Effector memory CD8-positive, alpha-beta T cell (primary cell): ENCODE results near the gene SCN10A.

Experiments
- ATAC-seq: fragments of 150-1000 bp; cut with Tn5 transposase; replicated peaks from 2 replicates; pipeline ENCODE4 v1.10.0; 2021; ENCODE audit warnings: mild to moderate bottlenecking, moderate library complexity
- DNase-seq, 3 experiments: peaks; one replicate each; pipeline ENCODE4 v3.0.0; 2021
- H3K27ac Mint-ChIP-seq, 2 donors: one replicate each; pipeline ENCODE4 v1.8.0; 2022; ENCODE audit warnings: mild to moderate bottlenecking in 2 of 2, mixed read lengths in 2 of 2, moderate library complexity in 2 of 2
- H3K27me3 Mint-ChIP-seq, 2 donors: one replicate each; pipeline ENCODE4 v1.8.0; 2022; ENCODE audit warnings: mixed read lengths in 2 of 2
- H3K36me3 Mint-ChIP-seq: one replicate; pipeline ENCODE4 v1.8.0; 2022; ENCODE audit warnings: mild to moderate bottlenecking, moderate library complexity, mixed read lengths; ENCODE audit not compliant: insufficient read depth
- H3K4me1 Mint-ChIP-seq, 2 donors: one replicate each; pipeline ENCODE4 v1.8.0; 2022; ENCODE audit warnings: low read depth in 2 of 2, mixed read lengths in 2 of 2
- H3K4me3 Mint-ChIP-seq, 2 donors: one replicate each; pipeline ENCODE4 v1.8.0; 2022; ENCODE audit warnings: mild to moderate bottlenecking in 2 of 2, mixed read lengths in 2 of 2, moderate library complexity in 2 of 2
- H3K9me3 Mint-ChIP-seq, 2 donors: one replicate each; pipeline ENCODE4 v1.8.0; 2022; ENCODE audit warnings: mixed read lengths in 2 of 2

The SCN10A gene

GRCh38 chr3:38824349-38824748 is 8.3 kb upstream of the SCN10A start:
- Mint-ChIP-seq H3K4me1 (no peaks in the 10 kb centered on the region), H3K27me3 (peaks cover 32 to 78% of the 10 kb centered on the region in 2 donors), H3K36me3 (no peaks in the 10 kb centered on the region), H3K9me3 (peaks cover 0 to 13% of the 10 kb centered on the region in 2 donors), H3K27ac (no peak overlapping the region), H3K4me3 (no peak overlapping the region)
- no peak for DNase-seq
- no peak for ATAC-seq

GRCh38 chr3:38823722-38824121 is 7.7 kb upstream of the SCN10A start:
- no peaks in the 10 kb centered on the region for H3K36me3 Mint-ChIP-seq
- H3K4me1 Mint-ChIP-seq: no peaks in the 10 kb centered on the region

GRCh38 chr3:38823186-38823585 is 7.2 kb upstream of the SCN10A start:
- Mint-ChIP-seq H3K36me3 (no peaks in the 10 kb centered on the region), H3K4me1 (no peaks in the 10 kb centered on the region), H3K9me3 (peaks cover 0 to 13% of the 10 kb centered on the region in 2 donors), H3K27me3 (peaks cover 27 to 69% of the 10 kb centered on the region in 2 donors), H3K27ac (no peak overlapping the region), H3K4me3 (no peak overlapping the region)
- no peak for DNase-seq
- ATAC-seq: no peak

More at GRCh38 chr3:38823722-38824121, 7.7 kb upstream of the SCN10A start:
- Mint-ChIP-seq H3K4me3 (no peak overlapping the region), H3K27me3 (peaks cover 31 to 75% of the 10 kb centered on the region in 2 donors), H3K27ac (no peak overlapping the region), H3K9me3 (peaks cover 0 to 13% of the 10 kb centered on the region in 2 donors)
- DNase-seq (no peak), ATAC-seq (no peak)

- H3K9me3 Mint-ChIP-seq: no peaks in the 10 kb centered on the region
- no peaks in the 10 kb centered on the region for H3K4me1 Mint-ChIP-seq
- DNase-seq (no peak), ATAC-seq (no peak)
- no peaks in the 10 kb centered on the region for H3K36me3 Mint-ChIP-seq
- H3K4me3 Mint-ChIP-seq: no peak overlapping the region
- H3K27me3 Mint-ChIP-seq: peaks cover 5 to 16% of the 10 kb centered on the region in 2 donors
- H3K27ac Mint-ChIP-seq: no peak overlapping the region
Observed at GRCh38 chr3:38811822-38812221, 4.2 kb downstream of the SCN10A start.

- no peak overlapping the region for H3K4me3 Mint-ChIP-seq
- no peak overlapping the region for H3K27ac Mint-ChIP-seq
- peak in 2 of 3 experiments; percentile 1 to 3 for DNase-seq
- H3K9me3 Mint-ChIP-seq: peaks cover 3 to 8% of the 10 kb centered on the region in 2 donors
- no peaks in the 10 kb centered on the region for H3K36me3 Mint-ChIP-seq
- ATAC-seq: no peak
- no peaks in the 10 kb centered on the region for H3K4me1 Mint-ChIP-seq
- H3K27me3 Mint-ChIP-seq: peaks cover 9 to 16% of the 10 kb centered on the region in 2 donors
Observed at GRCh38 chr3:38805765-38806386, 10.1 kb downstream of the SCN10A start.

GRCh38 chr3:38805004-38805403 is 11.0 kb downstream of the SCN10A start:
- no peak overlapping the region for H3K27ac Mint-ChIP-seq
- peaks cover 9 to 16% of the 10 kb centered on the region in 2 donors for H3K27me3 Mint-ChIP-seq
- peaks cover 3 to 8% of the 10 kb centered on the region in 2 donors for H3K9me3 Mint-ChIP-seq
- DNase-seq (no peak), ATAC-seq (no peak)
- H3K36me3 Mint-ChIP-seq: no peaks in the 10 kb centered on the region
- no peaks in the 10 kb centered on the region for H3K4me1 Mint-ChIP-seq
- no peak overlapping the region for H3K4me3 Mint-ChIP-seq

- H3K4me3 Mint-ChIP-seq: no peak overlapping the region
- no peak overlapping the region for H3K27ac Mint-ChIP-seq
Observed at GRCh38 chr3:38800511-38800910, 15.5 kb downstream of the SCN10A start.

GRCh38 chr3:38793721-38794120 is 22.3 kb downstream of the SCN10A start:
- Mint-ChIP-seq H3K9me3 (no peaks in the 10 kb centered on the region), H3K27ac (no peak overlapping the region), H3K4me1 (no peaks in the 10 kb centered on the region), H3K36me3 (no peaks in the 10 kb centered on the region), H3K27me3 (peaks cover 12 to 23% of the 10 kb centered on the region in 2 donors), H3K4me3 (no peak overlapping the region)
- DNase-seq (no peak), ATAC-seq (no peak)

More at GRCh38 chr3:38800511-38800910, 15.5 kb downstream of the SCN10A start:
- no peaks in the 10 kb centered on the region for H3K36me3 Mint-ChIP-seq
- ATAC-seq (no peak), DNase-seq (no peak)
- peaks cover 0 to 1% of the 10 kb centered on the region in 2 donors for H3K9me3 Mint-ChIP-seq
- H3K27me3 Mint-ChIP-seq: peaks cover 18 to 22% of the 10 kb centered on the region in 2 donors
- no peaks in the 10 kb centered on the region for H3K4me1 Mint-ChIP-seq

GRCh38 chr3:38792983-38793382 is 23.0 kb downstream of the SCN10A start:
- no peaks in the 10 kb centered on the region for H3K36me3 Mint-ChIP-seq
- no peaks in the 10 kb centered on the region for H3K9me3 Mint-ChIP-seq
- H3K4me1 Mint-ChIP-seq: no peaks in the 10 kb centered on the region
- H3K27ac Mint-ChIP-seq: no peak overlapping the region
- H3K27me3 Mint-ChIP-seq: peaks cover 9 to 21% of the 10 kb centered on the region in 2 donors
- DNase-seq (no peak), ATAC-seq (no peak)
- no peak overlapping the region for H3K4me3 Mint-ChIP-seq

- no peaks in the 10 kb centered on the region for H3K4me1 Mint-ChIP-seq
- no peak overlapping the region for H3K4me3 Mint-ChIP-seq
- DNase-seq (no peak), ATAC-seq (no peak)
- H3K9me3 Mint-ChIP-seq: no peaks in the 10 kb centered on the region
- peaks cover 16 to 19% of the 10 kb centered on the region in 2 donors for H3K27me3 Mint-ChIP-seq
- no peaks in the 10 kb centered on the region for H3K36me3 Mint-ChIP-seq
- H3K27ac Mint-ChIP-seq: no peak overlapping the region
Observed at GRCh38 chr3:38782148-38782547, 33.9 kb downstream of the SCN10A start.

GRCh38 chr3:38773528-38773927 is 42.5 kb downstream of the SCN10A start:
- Mint-ChIP-seq H3K27ac (no peak overlapping the region), H3K4me3 (no peak overlapping the region), H3K27me3 (peaks cover 33 to 37% of the 10 kb centered on the region in 2 donors), H3K9me3 (peaks cover 0 to 6% of the 10 kb centered on the region in 2 donors), H3K36me3 (no peaks in the 10 kb centered on the region), H3K4me1 (no peaks in the 10 kb centered on the region)
- DNase-seq (no peak), ATAC-seq (no peak)

- Mint-ChIP-seq H3K27ac (no peak overlapping the region), H3K36me3 (no peaks in the 10 kb centered on the region), H3K4me1 (no peaks in the 10 kb centered on the region), H3K9me3 (peaks cover 0 to 2% of the 10 kb centered on the region in 2 donors), H3K4me3 (no peak overlapping the region), H3K27me3 (peaks cover 0 to 9% of the 10 kb centered on the region in 2 donors)
- DNase-seq (no peak), ATAC-seq (no peak)
Observed at GRCh38 chr3:38763569-38763968, 52.4 kb downstream of the SCN10A start.

GRCh38 chr3:38758557-38758956 is 57.5 kb downstream of the SCN10A start:
- no peaks in the 10 kb centered on the region for H3K36me3 Mint-ChIP-seq
- H3K27ac Mint-ChIP-seq: no peak overlapping the region
- no peak overlapping the region for H3K4me3 Mint-ChIP-seq
- H3K9me3 Mint-ChIP-seq: peaks cover 0 to 2% of the 10 kb centered on the region in 2 donors
- H3K4me1 Mint-ChIP-seq: no peaks in the 10 kb centered on the region
- DNase-seq (no peak), ATAC-seq (no peak)
- peaks cover 22 to 25% of the 10 kb centered on the region in 2 donors for H3K27me3 Mint-ChIP-seq

GRCh38 chr3:38757721-38758120 is 58.3 kb downstream of the SCN10A start:
- ATAC-seq: no peak
- Mint-ChIP-seq H3K27me3 (peaks cover 22 to 25% of the 10 kb centered on the region in 2 donors), H3K4me3 (no peak overlapping the region), H3K27ac (no peak overlapping the region), H3K9me3 (peaks cover 0 to 2% of the 10 kb centered on the region in 2 donors), H3K36me3 (no peaks in the 10 kb centered on the region), H3K4me1 (no peaks in the 10 kb centered on the region)
- DNase-seq: no peak
